ENCODE measurements around the gene ABI3BP. TPM values are rescaled to one million over a fixed set of nuclear protein-coding genes. Genes with fewer than 3 reads are reported as not detected.

The ABI3BP gene
- total RNA-seq, 4 donors from 2014 or later, result 6.2 to 68.7 (median 18.8) TPM

DNA sequence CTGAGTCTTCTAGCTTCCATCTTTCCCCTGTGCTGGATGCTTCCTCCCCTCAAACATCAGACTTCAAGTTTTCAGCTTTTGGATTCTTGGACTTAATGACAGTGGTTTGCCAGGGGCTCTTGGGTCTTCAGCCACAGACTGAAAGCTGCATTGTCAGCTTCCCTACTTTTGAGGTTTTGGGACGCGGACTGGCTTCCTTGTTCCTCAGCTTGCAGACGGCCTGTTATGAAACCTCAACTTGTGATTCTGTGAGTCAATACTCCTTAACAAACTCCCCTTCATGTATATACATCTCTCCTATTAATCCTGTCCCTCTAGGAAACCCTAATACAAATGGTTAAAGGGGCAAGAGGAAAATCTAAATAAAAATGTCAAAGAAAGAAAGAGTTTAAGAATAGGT, 100.1 kb downstream of the ABI3BP start:
- Histone ChIP-seq H3K36me3 (no peaks in the 10 kb centered on the region), H3K4me3 (no peak overlapping the region), H3K27me3 (no peaks in the 10 kb centered on the region), H3K9me3 (no peaks in the 10 kb centered on the region), H3K27ac (no peak overlapping the region), H3K4me1 (no peaks in the 10 kb centered on the region)
- TF ChIP-seq POLR2A (IDR thresholded peaks at IDR 0.05) (no peak), CTCF (IDR thresholded peaks at IDR 0.05) (no peak)
- WGBS, 2 donors, result 45% methylated on average over 2 of the region's 3 CpGs; no CpG with 5 or more reads in 1 of the 2 donors
- intact Hi-C loops (cut with DNase I), result loop anchor here (5.0 kb wide), 1 partner anchor 304 kb away; no protein-coding TSS in a partner anchor
- DNase-seq, result no peak

GRCh38 chr3:100891827-100892226, 101.4 kb downstream of the ABI3BP start:
- 70 to 78% methylated on average over 5 of the region's 5 CpGs for WGBS, 2 donors
- TF ChIP-seq POLR2A (IDR thresholded peaks at IDR 0.05), result no peak
- TF ChIP-seq CTCF (IDR thresholded peaks at IDR 0.05), result no peak
- no peaks in the 10 kb centered on the region for H3K9me3 ChIP-seq
- H3K36me3 ChIP-seq, result no peaks in the 10 kb centered on the region
- no peaks in the 10 kb centered on the region for H3K27me3 ChIP-seq
- intact Hi-C loops (cut with DNase I), result loop anchor here (5.0 kb wide), 1 partner anchor 305 kb away; no protein-coding TSS in a partner anchor
- no peaks in the 10 kb centered on the region for H3K4me1 ChIP-seq
- DNase-seq, result no peak
- H3K4me3 ChIP-seq, result no peak overlapping the region
- H3K27ac ChIP-seq, result no peak overlapping the region

GRCh38 chr3:100891033-100891432, 102.2 kb downstream of the ABI3BP start:
- Histone ChIP-seq H3K36me3 (no peaks in the 10 kb centered on the region), H3K27me3 (no peaks in the 10 kb centered on the region), H3K4me3 (no peak overlapping the region), H3K4me1 (no peaks in the 10 kb centered on the region), H3K27ac (no peak overlapping the region), H3K9me3 (no peaks in the 10 kb centered on the region)
- WGBS, 2 donors, result 47% methylated on average over 2 of the region's 2 CpGs
- no peak for TF ChIP-seq POLR2A (IDR thresholded peaks at IDR 0.05)
- TF ChIP-seq CTCF (IDR thresholded peaks at IDR 0.05), result peak in 3 of 6 experiments; percentile 6 to 37 (median 14)
- DNase-seq, result no peak
- intact Hi-C loops (cut with DNase I), result loop anchor here (5.0 kb wide), 1 partner anchor 306 kb away; no protein-coding TSS in a partner anchor

GRCh38 chr3:100888881-100889280, 104.3 kb downstream of the ABI3BP start:
- Histone ChIP-seq H3K27me3 (no peaks in the 10 kb centered on the region), H3K4me1 (no peaks in the 10 kb centered on the region), H3K9me3 (no peaks in the 10 kb centered on the region), H3K4me3 (no peak overlapping the region), H3K36me3 (no peaks in the 10 kb centered on the region), H3K27ac (no peak overlapping the region)
- intact Hi-C loops (cut with DNase I), result no loop called here
- 71 to 75% methylated on average over 1 of the region's 1 CpG for WGBS, 2 donors
- no peak for TF ChIP-seq CTCF (IDR thresholded peaks at IDR 0.05)
- TF ChIP-seq POLR2A (IDR thresholded peaks at IDR 0.05), result no peak
- DNase-seq, result no peak

- H3K4me3 ChIP-seq, result no peak overlapping the region
- H3K36me3 ChIP-seq, result no peaks in the 10 kb centered on the region
- no peak for DNase-seq
- H3K27ac ChIP-seq, result no peak overlapping the region
- 43 to 53% methylated on average over 1 of the region's 1 CpG for WGBS, 2 donors
- no peak for TF ChIP-seq POLR2A (IDR thresholded peaks at IDR 0.05)
- H3K9me3 ChIP-seq, result no peaks in the 10 kb centered on the region
- H3K4me1 ChIP-seq, result peaks cover 3 to 11% (median 4%) of the 10 kb centered on the region in 3 donors
- H3K27me3 ChIP-seq, result no peaks in the 10 kb centered on the region
- intact Hi-C loops (cut with DNase I), result no loop called here
Observed at GRCh38 chr3:100882571-100882984, 110.6 kb downstream of the ABI3BP start.

- H3K4me1 ChIP-seq, result peaks cover 3 to 15% (median 5%) of the 10 kb centered on the region in 3 donors
- no peak overlapping the region for H3K4me3 ChIP-seq
- TF ChIP-seq POLR2A (IDR thresholded peaks at IDR 0.05), result no peak
- no peak for TF ChIP-seq CTCF (IDR thresholded peaks at IDR 0.05)
- H3K27me3 ChIP-seq, result no peaks in the 10 kb centered on the region
- H3K9me3 ChIP-seq, result no peaks in the 10 kb centered on the region
- peak overlapping the region in 1 of 4 donors; percentile 12 for H3K27ac ChIP-seq
- intact Hi-C loops (cut with DNase I), result no loop called here
- WGBS, 2 donors, result 75 to 76% methylated on average over 1 of the region's 1 CpG
- DNase-seq, result no peak
- H3K36me3 ChIP-seq, result no peaks in the 10 kb centered on the region
Observed at GRCh38 chr3:100880845-100881244, 112.4 kb downstream of the ABI3BP start.
